Measurements from ENCODE around the gene UGT1A10. TPM values are rescaled to one million over a fixed set of nuclear protein-coding genes. Genes with fewer than 3 reads are reported as not detected.

The UGT1A10 gene
- total and polyA plus RNA-seq, 2 donors (not counting 1 experiment from before 2014, with no cell fraction given) = not detected

GRCh38 chr2:233793465-233794127 lies 157.3 kb downstream of the UGT1A10 start:
- Histone ChIP-seq H3K4me1 (ENCODE audit: control insufficient read depth in 2 of 2, insufficient read depth in 2 of 2, low read length in 2 of 2) (no peaks in the 10 kb centered on the region), H2AFZ (ENCODE audit: insufficient read depth, low read depth, low read length, poor library complexity, severe bottlenecking) (no peak overlapping the region), H3K9ac (ENCODE audit: low read length) (no peak overlapping the region), H3K4me2 (replicated peaks; ENCODE audit: low read depth, low read length, poor library complexity, severe bottlenecking) (no peak overlapping the region), H3K36me3 (replicated peaks in 1 of 2; ENCODE audit: control extremely low read depth in 1 of 2, control insufficient read depth in 1 of 2, extremely low read depth in 1 of 2, insufficient read depth in 2 of 2, low read length in 1 of 2) (no peaks in the 10 kb centered on the region), H3K79me2 (ENCODE audit: control insufficient read depth, insufficient read depth, low read length) (no peaks in the 10 kb centered on the region), H3K27me3 (replicated peaks in 1 of 4; ENCODE audit: control extremely low read depth in 1 of 4, control insufficient read depth in 3 of 4, insufficient read depth in 4 of 4, low read length in 3 of 4) (no peaks in the 10 kb centered on the region), H3K9me3 (ENCODE audit: control extremely low read depth in 1 of 3, control insufficient read depth in 2 of 3, insufficient read depth in 1 of 3, low read length in 2 of 3) (peaks cover 0 to 8% (median 0%) of the 10 kb centered on the region in 3 donors), H3K4me3 (ENCODE audit: control extremely low read depth in 1 of 5, extremely low read depth in 1 of 5, insufficient read depth in 1 of 5, low read depth in 2 of 5, low read length in 4 of 5) (no peak overlapping the region), H4K20me1 (ENCODE audit: control insufficient read depth, insufficient read depth, low read length, poor library complexity, severe bottlenecking) (no peaks in the 10 kb centered on the region), H3K27ac (ENCODE audit: low read length in 2 of 2) (no peak overlapping the region)
- WGBS (ENCODE audit: insufficient coverage) = 88% methylated on average over 15 of the region's 18 CpGs
- H3K4me3 Mint-ChIP-seq = no peak overlapping the region
- H3K9me3 Mint-ChIP-seq (ENCODE audit: insufficient read depth) = peaks cover 2% of the 10 kb centered on the region
- POLR2A ChIA-PET = no interaction called here
- H3K27ac Mint-ChIP-seq = no peak overlapping the region
- ATAC-seq (ENCODE audit: low read depth) = no peak
- DNase-seq = no peak
- TF ChIP-seq EZH2 (IDR thresholded peaks at IDR 0.05; ENCODE audit: borderline replicate concordance, insufficient read depth, low read depth, low read length, poor library complexity, severe bottlenecking) = no peak
- TF ChIP-seq CTCF (IDR thresholded peaks at IDR 0.05) = no peak
- CTCF ChIA-PET = no interaction called here
- intact Hi-C loops (cut with micrococcal nuclease) = no loop called here
- peaks cover 6% of the 10 kb centered on the region for H3K27me3 Mint-ChIP-seq
- H3K4me1 Mint-ChIP-seq = no peaks in the 10 kb centered on the region

- ATAC-seq (ENCODE audit: low read depth) = no peak
- Histone ChIP-seq H3K4me1 (ENCODE audit: control insufficient read depth in 2 of 2, insufficient read depth in 2 of 2, low read length in 2 of 2) (no peaks in the 10 kb centered on the region), H3K9me3 (ENCODE audit: control extremely low read depth in 1 of 3, control insufficient read depth in 2 of 3, insufficient read depth in 1 of 3, low read length in 2 of 3) (peaks cover 0 to 8% (median 0%) of the 10 kb centered on the region in 3 donors), H4K20me1 (ENCODE audit: control insufficient read depth, insufficient read depth, low read length, poor library complexity, severe bottlenecking) (no peaks in the 10 kb centered on the region), H3K36me3 (replicated peaks in 1 of 2; ENCODE audit: control extremely low read depth in 1 of 2, control insufficient read depth in 1 of 2, extremely low read depth in 1 of 2, insufficient read depth in 2 of 2, low read length in 1 of 2) (no peaks in the 10 kb centered on the region), H3K27me3 (replicated peaks in 1 of 4; ENCODE audit: control extremely low read depth in 1 of 4, control insufficient read depth in 3 of 4, insufficient read depth in 4 of 4, low read length in 3 of 4) (no peaks in the 10 kb centered on the region), H3K27ac (ENCODE audit: low read length in 2 of 2) (no peak overlapping the region), H3K79me2 (ENCODE audit: control insufficient read depth, insufficient read depth, low read length) (no peaks in the 10 kb centered on the region), H3K4me3 (ENCODE audit: control extremely low read depth in 1 of 5, extremely low read depth in 1 of 5, insufficient read depth in 1 of 5, low read depth in 2 of 5, low read length in 4 of 5) (no peak overlapping the region), H2AFZ (ENCODE audit: insufficient read depth, low read depth, low read length, poor library complexity, severe bottlenecking) (no peak overlapping the region), H3K4me2 (replicated peaks; ENCODE audit: low read depth, low read length, poor library complexity, severe bottlenecking) (no peak overlapping the region), H3K9ac (ENCODE audit: low read length) (no peak overlapping the region)
- no peak for TF ChIP-seq CTCF (IDR thresholded peaks at IDR 0.05)
- no peak for TF ChIP-seq EZH2 (IDR thresholded peaks at IDR 0.05; ENCODE audit: borderline replicate concordance, insufficient read depth, low read depth, low read length, poor library complexity, severe bottlenecking)
- Mint-ChIP-seq H3K9me3 (ENCODE audit: insufficient read depth) (peaks cover 2% of the 10 kb centered on the region), H3K27me3 (peaks cover 4% of the 10 kb centered on the region), H3K27ac (no peak overlapping the region), H3K4me1 (no peaks in the 10 kb centered on the region), H3K4me3 (no peak overlapping the region)
- ChIA-PET CTCF (no interaction called here), POLR2A (no interaction called here)
- intact Hi-C loops (cut with micrococcal nuclease) = no loop called here
- no peak for DNase-seq
- WGBS (ENCODE audit: insufficient coverage) = 89% methylated on average over 17 of the region's 17 CpGs
These were observed 157.9 kb downstream of the UGT1A10 start for GRCh38 chr2:233794128-233794658.
